H1 (cell line): Measurements from ENCODE around the gene RARA.

ENCODE experiments used
- ATF3 ChIP-seq: IDR thresholded peaks from 2 replicates; pipeline ENCODE4 v1.6.1; 2011; ENCODE audit warnings: low read depth, mild to moderate bottlenecking, low read length; ENCODE audit not compliant: insufficient read depth
- CTCF ChIP-seq, 3 experiments: IDR thresholded peaks; 1 replicate in 2 of 3; 2 replicates in 1 of 3; pipeline versions ENCODE4 v1.5.1 to v1.6.1; 2011; ENCODE audit warnings: low read length in 3 of 3, mild to moderate bottlenecking in 3 of 3, inconsistent platforms in 2 of 3, low read depth in 1 of 3, moderate library complexity in 1 of 3; ENCODE audit not compliant: insufficient read depth in 1 of 3; ENCODE audit errors: control extremely low read depth in 1 of 3
- EZH2 ChIP-seq: fragments of 200-600 bp; sonication (generic); IDR thresholded peaks from 2 replicates; pipeline ENCODE4 v1.7.1; 2012; ENCODE audit warnings: low read depth, mild to moderate bottlenecking, moderate library complexity, low read length, inconsistent platforms; ENCODE audit not compliant: severe bottlenecking
- POLR2A ChIP-seq, 2 experiments: IDR thresholded peaks; 1 replicate in 1 of 2; 2 replicates in 1 of 2; pipeline ENCODE4 v1.6.1; 2011; ENCODE audit warnings: low read depth in 2 of 2, low read length in 2 of 2, mild to moderate bottlenecking in 2 of 2; ENCODE audit errors: control extremely low read depth in 1 of 2
- POLR2AphosphoS5 ChIP-seq: IDR thresholded peaks from 2 replicates; pipeline ENCODE4 v1.6.1; 2011; ENCODE audit warnings: low read depth, low read length
- SP4 ChIP-seq: IDR thresholded peaks from 2 replicates; pipeline ENCODE4 v1.6.1; 2012; ENCODE audit warnings: low read length, inconsistent platforms
- TAF1 ChIP-seq: IDR thresholded peaks from 2 replicates; pipeline ENCODE4 v1.6.1; 2011; ENCODE audit warnings: mild to moderate bottlenecking, low read depth, low read length
- TBP ChIP-seq: IDR thresholded peaks from 2 replicates; pipeline ENCODE4 v1.6.1; 2011; ENCODE audit warnings: low read depth, low read length, improper control_type of control experiment
- TCF12 ChIP-seq: IDR thresholded peaks from 2 replicates; pipeline ENCODE4 v1.6.1; 2011; ENCODE audit warnings: low read depth, mild to moderate bottlenecking, low read length
- YY1 ChIP-seq: IDR thresholded peaks from 2 replicates; pipeline ENCODE4 v1.6.1; 2011; ENCODE audit warnings: low read depth, mild to moderate bottlenecking, low read length

DNA sequence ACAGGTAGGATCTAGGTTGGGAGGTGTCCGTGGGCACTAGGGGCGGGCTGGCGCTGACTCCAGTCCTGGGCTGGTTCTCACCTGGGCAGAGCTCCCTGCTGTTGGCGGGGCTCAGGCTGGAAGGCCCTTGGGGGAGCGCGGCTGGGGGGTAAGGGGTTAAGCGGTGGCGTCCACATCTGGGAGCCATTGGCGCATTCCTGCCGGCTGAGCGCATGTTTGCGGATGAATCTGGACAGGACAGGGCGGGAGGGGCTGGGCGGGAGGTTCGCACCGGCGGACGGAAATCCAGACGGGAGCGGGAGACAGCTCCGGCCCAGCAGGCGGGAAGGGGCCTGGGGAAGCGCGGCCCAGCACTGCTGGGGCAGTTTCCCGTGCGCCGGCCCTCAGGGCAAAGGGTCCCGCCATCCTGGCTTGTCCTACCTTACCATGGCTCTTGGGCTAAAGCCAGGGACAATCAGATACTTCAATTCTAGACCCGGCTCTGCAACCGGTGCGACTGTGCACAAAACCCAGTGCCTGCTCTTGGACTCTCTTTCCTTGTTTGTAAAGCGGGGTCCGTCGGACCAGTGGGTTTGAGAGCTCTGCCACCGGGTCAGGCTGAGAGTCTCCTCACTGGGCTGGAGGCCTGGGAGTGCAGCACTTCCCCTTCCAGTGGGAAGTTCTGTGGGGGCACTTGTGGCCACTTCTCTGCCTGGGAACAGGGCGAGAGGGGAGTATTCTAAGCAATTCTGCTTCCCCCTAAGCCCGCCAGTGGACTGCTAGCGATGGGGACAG, 7.8 kb downstream of the RARA start:
- TF ChIP-seq SP4 = no peak
- no peak for TF ChIP-seq POLR2A (IDR thresholded peaks at IDR 0.05; ENCODE audit: control extremely low read depth in 1 of 2, low read depth in 2 of 2, low read length in 2 of 2)
- TF ChIP-seq TAF1 = no peak
- TF ChIP-seq EZH2 = no peak
- peak in 1 of 3 experiments; percentile 4; a peak in 1 of 4 replicates for TF ChIP-seq CTCF (IDR thresholded peaks at IDR 0.05; ENCODE audit: control extremely low read depth in 1 of 3, insufficient read depth in 1 of 3, low read depth in 1 of 3, low read length in 3 of 3)
- no peak for TF ChIP-seq TBP
- TF ChIP-seq POLR2AphosphoS5 = no peak
- TF ChIP-seq TCF12 = no peak
- no peak for TF ChIP-seq ATF3
- no peak for TF ChIP-seq YY1
